ENCODE results near the gene SGK1. TPM values are rescaled to one million over a fixed set of nuclear protein-coding genes. Genes with fewer than 3 reads are reported as not detected.

The SGK1 gene
- total RNA-seq, 1 experiment from 2014 or later, result 95.2 TPM

GRCh38 chr6:134204031-134204430 lies 113.9 kb downstream of the SGK1 start:
- no peak overlapping the region for H3K4me3 ChIP-seq (ENCODE audit: low read length)
- no TSS peak for BruUV-seq (replicated peaks)
- no peaks in the 10 kb centered on the region for H3K9me3 ChIP-seq (ENCODE audit: low read length)
- no peak for TF ChIP-seq EZH2phosphoT487 (IDR thresholded peaks at IDR 0.05; ENCODE audit: borderline replicate concordance, low read length)
- TF ChIP-seq CTCF (conservative IDR thresholded peaks at IDR 0.05; ENCODE audit: low read depth, low read length), result no peak
- no peak for TF ChIP-seq EZH2 (IDR thresholded peaks at IDR 0.05; ENCODE audit: low read length, unreplicated experiment)
- no peak overlapping the region for H3K9ac ChIP-seq (ENCODE audit: low read length)
- no peaks in the 10 kb centered on the region for H3K36me3 ChIP-seq (ENCODE audit: low read depth, low read length)
- ATAC-seq (no peak), DNase-seq (no peak)
- no peak overlapping the region for H2AFZ ChIP-seq (ENCODE audit: low read length)
- CTCF ChIA-PET, result no interaction called here
- H3K9me2 ChIP-seq (replicated peaks; ENCODE audit: low read length), result no peaks in the 10 kb centered on the region
- intact Hi-C loops (cut with micrococcal nuclease), result no loop called here
- H3K27me3 ChIP-seq (ENCODE audit: low read length), result no peaks in the 10 kb centered on the region
- no peaks in the 10 kb centered on the region for H3F3A ChIP-seq (ENCODE audit: low read length, unreplicated experiment)
- H3K4me1 ChIP-seq (ENCODE audit: insufficient read depth, low read length), result peaks cover 8% of the 10 kb centered on the region; the same call in 1 of the 2 replicates
- no peaks in the 10 kb centered on the region for H3K79me2 ChIP-seq (ENCODE audit: low read length)
- POLR2A ChIA-PET (ENCODE audit: unreplicated experiment), result no interaction called here
- no peaks in the 10 kb centered on the region for H4K20me1 ChIP-seq (ENCODE audit: low read length)
- H3K27ac ChIP-seq (ENCODE audit: low read length), result no peak overlapping the region
- no peak overlapping the region for H3K4me2 ChIP-seq (ENCODE audit: low read length)

- DNase-seq (no peak), ATAC-seq (no peak)
- no peaks in the 10 kb centered on the region for H3F3A ChIP-seq (ENCODE audit: low read length, unreplicated experiment)
- H3K27me3 ChIP-seq (ENCODE audit: low read length), result no peaks in the 10 kb centered on the region
- no peak overlapping the region for H3K27ac ChIP-seq (ENCODE audit: low read length)
- ChIA-PET CTCF (no interaction called here), POLR2A (ENCODE audit: unreplicated experiment) (no interaction called here)
- H3K4me1 ChIP-seq (ENCODE audit: insufficient read depth, low read length), result peaks cover 24% of the 10 kb centered on the region
- no TSS peak for BruUV-seq (replicated peaks)
- H3K9me3 ChIP-seq (ENCODE audit: low read length), result no peaks in the 10 kb centered on the region
- no peak for TF ChIP-seq EZH2phosphoT487 (IDR thresholded peaks at IDR 0.05; ENCODE audit: borderline replicate concordance, low read length)
- no peak for TF ChIP-seq EZH2 (IDR thresholded peaks at IDR 0.05; ENCODE audit: low read length, unreplicated experiment)
- no peak for TF ChIP-seq CTCF (conservative IDR thresholded peaks at IDR 0.05; ENCODE audit: low read depth, low read length)
- H3K9ac ChIP-seq (ENCODE audit: low read length), result no peak overlapping the region
- H3K9me2 ChIP-seq (replicated peaks; ENCODE audit: low read length), result no peaks in the 10 kb centered on the region
- no peak overlapping the region for H3K4me3 ChIP-seq (ENCODE audit: low read length)
- H3K79me2 ChIP-seq (ENCODE audit: low read length), result no peaks in the 10 kb centered on the region
- H2AFZ ChIP-seq (ENCODE audit: low read length), result no peak overlapping the region
- intact Hi-C loops (cut with micrococcal nuclease), result no loop called here
- no peaks in the 10 kb centered on the region for H4K20me1 ChIP-seq (ENCODE audit: low read length)
- no peak overlapping the region for H3K4me2 ChIP-seq (ENCODE audit: low read length)
- H3K36me3 ChIP-seq (ENCODE audit: low read depth, low read length), result no peaks in the 10 kb centered on the region
These were observed 116.2 kb downstream of the SGK1 start for GRCh38 chr6:134201716-134202115.

- Histone ChIP-seq H2AFZ (ENCODE audit: low read length) (no peak overlapping the region), H4K20me1 (ENCODE audit: low read length) (no peaks in the 10 kb centered on the region), H3K79me2 (ENCODE audit: low read length) (no peaks in the 10 kb centered on the region), H3K27ac (ENCODE audit: low read length) (no peak overlapping the region), H3K9ac (ENCODE audit: low read length) (no peak overlapping the region), H3K27me3 (ENCODE audit: low read length) (no peaks in the 10 kb centered on the region), H3K4me1 (ENCODE audit: insufficient read depth, low read length) (peaks cover 28% of the 10 kb centered on the region), H3F3A (ENCODE audit: low read length, unreplicated experiment) (no peaks in the 10 kb centered on the region), H3K9me3 (ENCODE audit: low read length) (no peaks in the 10 kb centered on the region), H3K4me3 (ENCODE audit: low read length) (no peak overlapping the region), H3K4me2 (ENCODE audit: low read length) (peak overlapping the region; percentile 11; the same call in 1 of the 2 replicates), H3K36me3 (ENCODE audit: low read depth, low read length) (no peaks in the 10 kb centered on the region), H3K9me2 (replicated peaks; ENCODE audit: low read length) (no peaks in the 10 kb centered on the region)
- BruUV-seq (replicated peaks), result no TSS peak
- ATAC-seq (no peak), DNase-seq (peak; percentile 11)
- TF ChIP-seq EZH2 (IDR thresholded peaks at IDR 0.05; ENCODE audit: low read length, unreplicated experiment) (no peak), EZH2phosphoT487 (IDR thresholded peaks at IDR 0.05; ENCODE audit: borderline replicate concordance, low read length) (no peak), CTCF (conservative IDR thresholded peaks at IDR 0.05; ENCODE audit: low read depth, low read length) (no peak)
- ChIA-PET POLR2A (ENCODE audit: unreplicated experiment) (no interaction called here), CTCF (no interaction called here)
- intact Hi-C loops (cut with micrococcal nuclease), result no loop called here
These were observed 117.9 kb downstream of the SGK1 start for GRCh38 chr6:134199848-134200606.
